ENCODE results near the gene MBLAC2.

- TF ChIP-seq CTCF (IDR thresholded peaks at IDR 0.05), result no peak
- no peak for TF ChIP-seq GATA2 (CRISPR knock-in tag; IDR thresholded peaks at IDR 0.05)
- no peak for TF ChIP-seq RFX5 (IDR thresholded peaks at IDR 0.05; ENCODE audit: low read length)
- TF ChIP-seq MAX (IDR thresholded peaks at IDR 0.05; ENCODE audit: low read depth), result no peak
- no peak for TF ChIP-seq GABPA (IDR thresholded peaks at IDR 0.05; ENCODE audit: low read depth)
- no peak for TF ChIP-seq POLR2AphosphoS5 (IDR thresholded peaks at IDR 0.05; ENCODE audit: low read depth, low read length)
Observed at GRCh38 chr5:90479611-90480385, 5.2 kb upstream of the MBLAC2 start.

Measured in SK-N-SH (cell line).